Fibroblast of gingiva (primary cell): Measurements from ENCODE around the gene PPP2R1A.

Source experiments
- DNase-seq: peaks from one replicate; pipeline ENCODE4 v3.0.0-alpha.2; 2011; ENCODE audit warnings: low read depth

The PPP2R1A gene

DNA sequence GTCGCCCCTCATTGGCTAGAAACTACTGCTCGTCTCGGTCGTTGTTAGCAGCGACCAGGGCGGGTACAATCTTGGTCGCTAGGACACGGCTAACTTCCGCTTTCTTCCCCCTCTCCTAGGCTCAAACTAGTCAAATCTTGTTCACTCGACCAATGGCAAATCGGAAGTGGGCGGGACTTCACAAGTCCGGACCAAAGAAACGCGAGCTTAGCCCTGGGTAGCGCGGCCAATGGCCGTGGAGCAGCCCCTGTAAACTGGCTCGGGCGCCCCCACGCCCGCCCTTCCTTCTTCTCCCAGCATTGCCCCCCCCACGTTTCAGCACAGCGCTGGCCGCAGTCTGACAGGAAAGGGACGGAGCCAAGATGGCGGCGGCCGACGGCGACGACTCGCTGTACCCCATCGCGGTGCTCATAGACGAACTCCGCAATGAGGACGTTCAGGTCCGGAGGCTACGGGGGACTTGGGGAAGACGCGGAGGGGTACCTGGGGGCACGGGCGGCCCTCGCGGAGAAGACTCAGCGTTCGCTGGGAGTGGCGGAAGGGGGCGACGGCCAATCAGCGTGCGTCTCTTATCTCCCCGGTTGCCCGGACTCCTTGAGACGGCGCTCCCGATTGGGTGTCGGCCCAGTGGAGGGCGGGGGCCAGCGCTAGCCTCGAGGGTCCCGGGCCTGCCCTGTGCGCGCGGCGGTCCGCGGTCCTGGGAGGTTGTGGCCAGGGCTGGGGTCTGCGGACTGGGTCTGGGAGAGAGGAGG lies at the start of gene PPP2R1A:
Gene PPP2R1A, plus strand, starts transcription at position 318 of the 752 bp plus-strand sequence. Its CDS starts 45 bp downstream, at position 363.
- peak; percentile 100 for DNase-seq

DNA sequence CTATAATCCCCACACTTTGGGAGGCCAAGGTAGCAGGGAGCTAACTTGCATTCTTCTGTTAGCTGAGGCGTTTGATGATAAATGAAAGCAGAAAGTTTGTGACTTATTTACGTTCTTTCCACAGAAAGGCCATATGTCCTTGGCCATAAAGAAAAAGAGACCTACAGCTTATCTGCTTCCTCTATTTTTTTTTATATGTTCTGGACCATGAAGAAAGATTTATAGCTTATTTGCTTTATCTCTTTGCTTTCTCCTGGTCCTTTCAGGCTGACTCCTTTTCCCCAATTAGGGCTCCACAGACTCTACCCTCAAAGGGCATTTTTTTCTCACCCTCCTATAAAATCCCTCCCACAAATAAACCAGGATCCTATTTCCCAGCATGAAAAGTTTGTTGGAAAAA lies 48.6 kb upstream of the PPP2R1A start:
- DNase-seq = no peak

DNA sequence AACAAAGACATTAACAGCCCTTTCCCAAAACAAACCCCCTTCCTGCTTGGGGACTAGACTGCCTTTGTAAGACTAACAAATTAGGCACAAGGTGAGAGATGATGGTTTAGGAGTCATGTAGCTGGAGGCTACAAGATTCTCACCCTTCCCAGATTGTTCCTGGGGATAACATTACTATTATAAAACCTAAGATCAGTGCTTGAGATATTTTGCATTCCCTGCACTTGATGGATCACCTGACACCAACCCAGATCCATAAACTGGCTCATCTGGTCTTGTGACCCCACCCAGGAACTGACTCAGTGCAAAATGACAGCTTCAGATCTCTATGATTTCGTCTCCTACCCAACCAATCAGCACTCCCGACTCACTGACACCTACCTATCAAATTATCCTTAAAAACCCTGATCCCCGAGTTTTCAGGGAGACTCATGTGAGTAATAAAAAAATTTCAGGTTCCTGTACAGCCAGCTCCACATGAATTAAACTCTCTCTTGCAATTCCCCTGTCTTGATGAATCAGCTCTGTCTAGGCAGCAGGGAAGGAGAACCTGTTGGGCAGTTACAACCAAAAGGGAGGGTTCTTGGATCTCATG lies 47.8 kb upstream of the PPP2R1A start:
- no peak for DNase-seq

DNA sequence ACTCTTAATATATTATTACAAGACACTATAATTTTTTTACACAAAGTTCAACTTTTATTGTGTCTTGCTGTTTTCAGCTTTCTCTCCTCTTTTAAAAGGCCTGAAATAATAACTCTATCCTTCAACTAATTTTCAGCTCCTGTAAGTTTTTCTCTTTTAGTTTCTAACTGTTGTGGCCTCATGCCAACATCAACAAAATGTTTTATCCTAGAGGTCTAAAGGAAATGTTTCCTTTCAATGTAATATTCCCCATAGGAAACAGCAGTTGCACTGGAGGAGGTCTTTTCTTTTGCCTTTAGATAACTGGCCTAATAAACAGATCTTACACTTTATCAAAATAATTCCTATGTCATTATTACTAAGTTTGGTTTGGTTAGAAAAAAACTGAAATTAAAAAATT lies 41.6 kb upstream of the PPP2R1A start:
- no peak for DNase-seq

DNA sequence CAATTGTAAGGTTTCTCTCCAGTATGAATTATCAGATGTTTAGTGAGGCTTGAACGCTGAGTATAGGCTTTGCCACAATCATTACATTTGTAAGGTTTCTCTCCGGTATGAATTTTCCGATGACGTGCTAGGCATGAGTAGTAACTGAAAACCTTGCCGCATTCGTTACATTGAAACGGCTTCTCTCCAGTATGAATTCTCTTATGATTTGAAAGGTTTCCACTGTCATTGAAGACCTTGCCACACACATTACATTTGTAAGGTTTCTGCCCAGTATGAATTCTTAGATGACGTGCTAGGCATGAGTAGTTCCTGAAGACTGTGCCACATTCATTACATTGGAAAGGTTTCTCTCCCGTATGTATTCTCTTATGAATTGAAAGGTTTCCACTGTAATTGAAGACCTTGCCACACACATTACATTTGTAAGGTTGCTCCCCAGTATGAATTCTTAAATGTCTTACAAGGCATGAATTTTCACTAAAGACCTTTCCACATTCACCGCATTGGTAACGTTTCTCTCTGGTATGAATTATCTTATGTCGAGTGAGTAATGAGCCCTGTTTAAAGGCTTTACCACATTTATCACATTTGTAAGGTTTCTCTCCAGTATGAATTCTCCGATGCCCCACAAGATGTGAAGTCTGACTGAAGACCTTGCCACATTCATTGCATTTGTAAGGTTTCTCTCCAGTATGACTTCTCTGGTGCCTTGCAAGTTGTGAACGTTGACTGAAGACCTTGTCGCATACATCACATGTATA lies 34.1 kb upstream of the PPP2R1A start:
- DNase-seq = no peak

DNA sequence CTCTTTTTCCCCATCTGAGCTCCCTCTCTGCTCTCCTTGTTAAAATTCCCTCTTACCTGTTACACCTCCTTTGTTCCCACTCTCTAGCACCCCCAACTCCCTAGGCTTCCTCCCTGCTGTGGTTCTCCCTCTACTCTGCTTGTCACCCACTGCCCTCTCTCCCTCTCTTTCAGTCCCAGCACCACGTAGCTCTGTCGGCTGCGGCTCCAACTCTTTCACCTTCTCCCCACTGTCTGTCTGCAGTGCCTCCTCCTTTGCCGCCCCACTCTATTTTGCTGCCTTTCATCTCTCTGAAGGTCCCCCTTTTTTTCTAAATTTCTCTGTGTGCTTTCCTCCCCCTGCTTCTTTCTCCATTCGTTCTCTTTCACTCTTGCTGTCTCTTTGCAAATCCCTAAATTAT lies 19.5 kb upstream of the PPP2R1A start:
- DNase-seq = no peak

DNA sequence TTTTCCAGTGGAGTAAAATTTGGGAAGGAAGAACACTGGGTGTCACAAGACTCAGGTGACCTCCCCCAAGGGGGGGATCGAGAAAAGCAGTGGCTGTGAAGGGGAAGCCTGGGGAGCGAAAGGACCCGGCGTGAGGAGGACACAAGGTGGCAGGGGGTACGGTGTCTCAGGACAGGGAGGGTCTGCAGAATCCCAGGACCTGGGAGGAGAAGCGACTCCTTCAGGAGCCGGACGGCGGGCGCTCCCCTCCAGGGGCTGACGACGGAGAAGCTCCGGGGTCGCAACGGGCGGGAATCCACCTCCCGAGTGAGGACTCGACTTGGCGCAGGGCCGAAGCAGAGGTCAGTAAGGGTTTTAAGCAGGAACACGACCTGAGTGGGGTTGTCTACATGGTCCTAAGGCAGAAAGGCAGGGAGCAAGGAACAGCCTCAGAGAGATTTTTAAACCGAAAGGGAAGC lies 19.0 kb upstream of the PPP2R1A start:
- DNase-seq = no peak

DNA sequence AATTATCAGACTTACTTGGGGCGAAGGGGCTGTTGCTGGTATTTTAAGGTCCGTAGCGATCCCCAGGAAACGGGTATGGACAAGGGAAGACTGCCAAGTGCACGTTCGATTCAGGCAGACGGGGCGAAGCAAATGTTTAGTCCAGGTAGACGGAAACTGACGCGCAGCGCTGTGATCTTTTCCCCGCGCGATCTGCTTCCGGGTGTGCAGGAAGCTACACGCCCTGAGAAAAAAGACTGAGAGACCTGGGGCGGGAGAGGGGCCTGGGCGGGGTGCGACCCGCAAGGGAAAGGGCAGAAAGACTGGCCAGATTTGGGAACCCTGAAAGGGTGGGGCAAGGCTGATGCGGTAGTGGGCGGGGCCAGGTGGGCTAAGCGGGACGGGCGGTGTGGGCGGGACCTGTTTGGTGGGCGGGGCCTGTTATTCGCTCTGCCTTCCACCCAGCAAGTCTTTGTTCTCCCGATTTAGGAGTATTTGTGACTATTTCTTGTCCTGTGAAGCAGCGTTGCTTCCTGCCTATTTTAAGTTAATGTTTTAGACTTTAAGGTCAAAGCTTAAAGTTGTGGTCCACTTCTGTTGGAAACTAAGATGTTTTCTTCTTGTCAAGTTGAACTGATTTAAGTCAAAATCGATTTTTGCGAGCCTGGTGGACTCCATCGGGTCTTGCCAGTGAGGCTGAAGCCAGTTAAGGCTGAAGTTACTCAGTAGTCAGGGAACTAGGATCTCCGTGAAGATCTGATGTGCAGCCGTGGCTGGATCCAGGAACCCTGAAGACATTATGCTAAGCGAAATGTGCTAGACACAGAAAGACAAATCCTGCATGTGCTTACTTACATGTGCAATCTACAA lies 18.3 kb upstream of the PPP2R1A start, which contains the start of gene ZNF836:
Gene ZNF836, minus strand, starts transcription at position 301 of the 849 bp plus-strand sequence. CDS start 3,549 bp downstream, outside the sequence.
- peak; percentile 73 for DNase-seq

DNA sequence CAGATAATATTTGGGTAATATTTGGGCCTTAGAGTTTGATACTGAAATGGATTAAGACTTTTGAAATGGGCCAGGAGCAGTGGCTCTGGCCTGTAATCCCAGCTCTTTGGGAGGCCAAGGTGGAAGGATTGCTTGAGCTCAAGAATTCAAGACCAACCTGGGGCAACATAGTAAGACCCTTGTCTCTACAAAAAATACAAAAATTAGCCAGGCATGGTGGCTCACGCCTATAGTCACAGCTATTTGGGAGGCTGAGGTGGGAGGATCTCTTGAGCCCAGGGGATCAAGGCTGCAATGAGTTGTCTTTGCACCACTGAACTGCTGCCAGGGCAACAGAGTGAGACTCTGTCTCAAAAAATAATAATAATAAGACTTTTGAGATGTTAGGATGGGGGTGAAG lies 17.5 kb upstream of the PPP2R1A start:
- DNase-seq = no peak

DNA sequence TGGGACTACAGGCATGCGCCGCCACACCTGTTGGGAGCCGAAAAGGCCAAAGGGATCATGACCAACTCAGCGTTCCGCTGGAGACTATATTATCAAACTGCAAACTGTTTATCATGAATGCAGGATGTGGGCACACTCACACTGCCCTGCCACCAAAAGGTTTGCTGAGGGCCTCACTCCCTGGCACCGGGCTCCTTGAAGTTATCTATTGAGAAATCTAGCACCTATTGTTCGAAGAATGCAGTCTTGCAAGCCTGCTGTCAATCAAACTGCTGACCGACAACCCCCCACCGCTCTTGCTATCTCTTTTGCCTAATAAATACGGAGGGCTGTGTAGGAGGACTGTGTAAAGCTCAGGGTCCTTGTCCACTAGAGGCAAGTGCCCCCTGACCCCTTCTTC lies 13.3 kb upstream of the PPP2R1A start:
- no peak for DNase-seq

DNA sequence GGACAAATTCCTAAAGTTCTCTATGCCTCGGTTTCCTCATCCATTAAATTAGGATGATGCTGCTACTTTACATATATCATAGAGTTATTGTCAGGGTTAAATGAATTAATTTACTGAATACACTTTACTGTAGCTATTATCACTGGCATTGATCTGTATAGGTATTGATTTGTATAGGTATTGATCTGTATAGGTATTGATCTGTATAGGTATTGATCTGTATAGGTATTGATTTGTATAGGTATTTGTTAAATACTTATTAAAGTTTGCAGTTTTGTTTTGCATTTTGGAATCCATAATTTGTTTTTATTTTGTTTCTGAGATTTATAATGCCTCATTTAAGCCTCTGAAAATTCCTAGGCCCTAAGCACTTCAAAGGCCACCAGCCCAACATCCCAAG lies 2.4 kb upstream of the PPP2R1A start:
- no peak for DNase-seq

DNA sequence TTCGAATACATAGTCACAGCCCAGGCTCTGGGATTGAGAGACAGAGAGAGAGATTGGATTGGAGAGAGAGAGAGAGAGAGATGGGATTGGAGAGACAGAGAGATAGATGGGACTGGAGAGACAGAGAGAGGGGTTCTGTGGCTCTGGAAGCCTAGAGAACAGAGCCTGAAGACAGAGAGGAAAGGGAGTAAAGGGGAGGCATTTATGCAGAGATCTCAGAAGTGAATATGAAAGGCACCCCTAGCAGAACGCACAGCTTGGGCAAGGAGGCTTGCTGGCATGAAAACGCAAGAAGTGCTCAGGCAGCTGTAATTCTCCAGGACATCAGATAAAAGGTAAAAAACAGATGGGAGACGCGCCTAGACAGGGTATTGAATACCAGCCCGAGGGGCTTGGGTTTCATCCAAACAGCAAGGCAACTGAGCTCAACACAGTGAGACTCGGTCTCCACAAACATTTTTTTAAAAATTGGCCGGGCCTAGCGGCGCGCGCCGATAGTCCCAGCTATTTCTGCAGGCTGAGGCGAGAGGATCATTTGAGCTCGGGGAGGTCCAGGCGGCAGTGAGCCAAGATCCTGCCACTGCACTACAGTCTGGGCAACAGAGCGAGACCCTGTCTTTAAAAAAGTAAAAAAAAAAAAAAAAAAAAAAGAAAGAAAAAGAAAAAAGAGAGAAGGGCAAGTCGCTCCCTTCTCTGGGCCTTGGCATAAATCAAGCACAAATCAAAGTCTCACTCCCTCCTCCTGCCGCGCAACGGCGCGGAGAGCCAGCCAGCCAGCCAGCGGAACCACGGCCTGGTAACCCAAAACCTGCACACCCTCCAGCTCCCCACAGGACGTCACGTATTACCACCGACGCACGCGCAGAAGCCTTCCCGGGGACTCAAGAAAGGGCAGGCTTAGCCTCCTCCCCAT lies 774 bp upstream of the PPP2R1A start:
- no peak for DNase-seq

DNA sequence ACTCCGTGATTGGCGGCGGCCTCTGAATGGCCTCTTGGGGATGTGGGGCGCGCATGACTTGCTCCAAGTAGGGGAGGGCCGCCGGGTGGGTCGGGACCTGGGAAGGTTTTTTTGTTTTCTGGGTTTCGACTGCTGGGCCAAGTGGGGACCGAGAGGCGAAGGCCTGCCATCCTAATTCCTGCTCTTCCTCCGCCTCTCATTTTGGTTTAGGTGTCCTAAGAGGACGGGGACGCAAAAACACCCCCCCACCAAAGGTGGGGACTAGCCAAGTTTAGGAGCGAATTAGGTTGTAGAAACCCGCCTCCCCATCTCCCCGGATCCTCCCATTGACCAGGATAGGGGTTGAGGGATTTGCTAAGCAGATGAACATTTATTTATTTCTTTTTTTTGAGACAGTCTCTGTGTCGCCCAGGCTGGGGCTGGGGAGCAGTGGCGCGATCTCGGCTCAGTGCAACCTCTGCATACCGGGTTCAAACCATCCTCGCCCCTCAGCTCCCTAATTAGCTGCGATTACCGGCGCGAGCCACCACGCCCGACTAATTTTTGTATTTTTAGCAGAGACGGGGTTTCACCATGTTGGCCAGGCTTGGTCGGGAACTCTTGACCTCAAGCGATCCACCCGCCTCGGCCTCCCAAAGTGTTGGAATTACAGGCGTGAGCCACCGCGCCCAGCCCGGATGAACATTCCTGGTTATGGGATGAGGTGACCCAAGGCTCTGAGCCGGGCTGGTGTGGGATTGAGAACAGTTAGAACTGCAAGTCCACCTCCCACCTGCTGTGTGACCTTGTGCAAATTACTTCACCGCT lies 838 bp downstream of the PPP2R1A start:
- DNase-seq = peak; percentile 60

DNA sequence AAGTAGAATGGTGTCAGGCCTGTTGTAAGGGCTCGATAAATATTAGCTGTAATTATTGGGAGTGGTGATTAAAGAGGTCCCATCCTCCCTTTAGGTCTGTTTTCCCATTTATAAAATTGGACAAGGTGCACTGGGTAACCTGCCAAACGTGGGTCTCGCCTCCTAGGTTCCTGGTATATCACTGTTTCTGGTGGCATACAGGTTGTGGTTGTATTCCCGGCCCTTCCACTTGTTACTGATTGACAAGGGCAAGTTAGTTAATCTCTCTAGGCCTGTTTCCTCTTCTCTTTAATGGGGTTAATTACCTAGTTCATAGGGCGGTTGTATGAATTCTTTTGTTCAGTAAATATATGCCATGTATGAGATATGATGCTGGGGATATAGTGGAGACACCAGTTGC lies 1.5 kb downstream of the PPP2R1A start:
- no peak for DNase-seq

DNA sequence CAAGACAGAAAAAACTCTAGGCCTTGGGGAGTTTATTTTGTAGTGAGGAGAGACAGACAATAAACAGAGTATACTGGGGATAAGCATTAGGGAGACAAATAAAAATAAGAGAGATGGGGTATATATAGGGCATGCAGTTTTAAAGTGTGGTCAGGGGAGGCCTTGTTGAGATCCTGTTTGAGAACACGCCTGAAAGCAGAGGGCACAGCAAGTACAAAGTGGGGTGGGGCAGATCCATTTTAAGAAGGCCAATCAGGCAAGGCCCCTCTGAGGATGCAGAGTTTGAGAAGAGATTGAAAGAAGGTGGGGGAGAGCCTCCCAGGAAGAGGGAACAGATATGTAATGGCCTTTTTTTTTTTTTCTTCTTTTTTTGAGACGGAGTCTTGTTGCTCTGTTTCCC lies 2.1 kb downstream of the PPP2R1A start:
- no peak for DNase-seq

DNA sequence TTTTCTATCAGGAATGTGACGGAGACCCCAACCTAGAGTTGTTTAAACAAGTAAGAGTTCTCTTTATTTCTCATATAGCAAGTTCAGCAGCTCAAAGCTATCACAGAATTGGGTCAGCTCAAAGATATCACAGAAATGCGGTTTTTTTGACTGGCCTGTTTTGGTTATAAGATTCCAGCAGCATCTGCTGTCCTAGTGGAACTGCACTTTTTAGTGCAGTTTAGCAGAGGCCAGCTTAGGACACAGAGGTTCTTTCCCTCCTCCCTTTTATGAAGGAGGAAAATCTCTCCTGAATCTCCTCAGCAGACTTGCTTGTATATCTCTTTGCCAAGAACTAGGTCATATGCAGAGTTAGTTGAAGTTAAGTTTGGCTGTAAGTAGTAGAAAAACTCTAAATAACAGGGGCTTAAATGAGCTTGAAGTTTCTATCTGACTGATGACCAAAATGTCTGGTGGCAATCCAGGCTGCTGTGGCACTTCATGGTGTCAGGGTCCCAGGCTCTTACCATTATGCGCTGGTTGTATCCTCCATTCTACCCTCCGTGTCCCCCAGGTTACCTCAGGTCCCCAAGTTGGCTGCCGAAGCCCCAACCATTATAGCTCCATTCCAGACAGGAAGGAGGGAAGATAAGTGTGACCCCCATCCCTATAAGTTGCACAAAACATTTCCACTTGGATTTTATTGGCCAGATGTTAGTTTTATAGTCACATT lies 6.6 kb downstream of the PPP2R1A start:
- DNase-seq = no peak

DNA sequence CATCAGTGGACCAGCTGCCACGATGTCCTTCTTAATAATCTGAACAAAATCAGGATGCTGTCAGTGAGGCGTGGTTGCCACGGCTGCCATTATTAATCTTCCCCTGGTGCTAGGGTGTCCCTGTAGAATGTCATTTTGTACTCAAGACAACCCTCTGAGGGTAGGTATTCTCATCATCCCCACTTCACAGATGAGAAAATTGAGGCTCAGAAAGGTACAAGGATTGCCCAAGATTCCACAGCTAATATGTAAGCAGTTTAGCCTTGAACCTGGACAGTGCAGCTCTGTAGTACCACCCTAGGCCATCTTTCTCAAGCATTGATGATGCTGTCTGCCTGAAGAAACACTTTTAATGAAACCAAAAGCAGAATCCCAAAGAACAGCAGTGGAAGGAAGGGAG lies 8.1 kb downstream of the PPP2R1A start:
- DNase-seq = no peak

DNA sequence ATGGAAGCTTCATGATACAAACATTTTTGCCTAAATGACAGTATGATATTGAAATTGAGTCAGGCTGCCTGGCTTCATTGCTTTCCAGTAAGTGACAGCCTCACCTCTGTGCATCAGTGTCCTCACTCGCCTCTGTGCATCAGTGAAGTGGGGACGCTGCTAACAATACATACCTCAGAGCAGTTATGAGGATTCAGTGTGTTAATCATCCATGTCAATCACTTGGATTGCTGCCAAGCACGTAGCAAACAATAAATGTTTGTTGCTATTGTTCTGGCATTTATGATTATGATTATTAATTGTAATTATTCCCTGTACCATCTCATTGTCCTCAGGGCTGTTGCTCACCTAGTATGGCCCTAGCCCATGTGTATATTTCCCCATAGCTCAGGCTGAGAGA lies 8.8 kb downstream of the PPP2R1A start:
- DNase-seq = no peak

DNA sequence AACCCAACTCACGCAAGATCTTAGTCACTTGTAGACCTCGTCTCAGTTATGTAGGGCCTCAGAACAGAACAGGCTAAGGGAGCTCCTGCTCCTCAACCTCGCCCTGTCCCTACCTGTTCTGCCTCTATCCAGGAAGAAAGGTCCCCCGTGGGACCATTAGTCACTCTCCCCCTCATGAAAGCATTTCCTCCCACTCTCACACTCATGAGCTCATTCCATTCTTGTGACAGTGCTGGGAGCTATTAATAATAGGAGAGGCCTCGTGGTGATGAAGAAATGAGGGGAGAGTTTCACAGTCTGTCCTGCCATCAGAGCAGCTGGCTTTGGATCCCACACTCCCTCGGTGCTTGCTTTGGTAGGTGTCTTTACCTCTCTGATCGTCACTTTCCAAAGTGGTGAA lies 10.2 kb downstream of the PPP2R1A start:
- DNase-seq = peak; percentile 76
